WTC11 (cell line): ENCODE data around the gene MAP3K7.

Experiments
- ATF6 ChIP-seq: sonication (generic); formaldehyde crosslinking; IDR thresholded peaks from 2 replicates; pipeline ENCODE4 v1.8.1; 2023; ENCODE audit warnings: mild to moderate bottlenecking, missing genetic modification reagents
- CREB1 ChIP-seq: sonication (generic); formaldehyde crosslinking; IDR thresholded peaks from 2 replicates; pipeline ENCODE4 v1.8.0; 2023; ENCODE audit warnings: mild to moderate bottlenecking, missing genetic modification reagents
- CTCF ChIP-seq: fragments of 200-600 bp; IDR thresholded peaks from 2 replicates; pipeline ENCODE4 v1.8.0; 2022; ENCODE audit warnings: antibody characterized with exemption
- GABPB1 ChIP-seq: sonication (generic); formaldehyde crosslinking; IDR thresholded peaks from 2 replicates; pipeline ENCODE4 v1.8.1; 2023; ENCODE audit warnings: mild to moderate bottlenecking, missing genetic modification reagents
- JUN ChIP-seq: sonication (generic); formaldehyde crosslinking; IDR thresholded peaks from 2 replicates; pipeline ENCODE4 v1.8.0; 2023; ENCODE audit warnings: mild to moderate bottlenecking, missing genetic modification reagents
- RELA ChIP-seq: sonication (generic); formaldehyde crosslinking; IDR thresholded peaks from 2 replicates; pipeline ENCODE4 v1.8.1; 2022; ENCODE audit warnings: missing genetic modification reagents, mild to moderate bottlenecking, borderline replicate concordance
- TEAD1 ChIP-seq: sonication (generic); formaldehyde crosslinking; IDR thresholded peaks from 2 replicates; pipeline ENCODE4 v1.8.0; 2022; ENCODE audit warnings: mild to moderate bottlenecking, missing genetic modification reagents
- TEAD4 ChIP-seq: sonication (generic); formaldehyde crosslinking; IDR thresholded peaks from 2 replicates; pipeline ENCODE4 v1.8.0; 2022; ENCODE audit warnings: mild to moderate bottlenecking, missing genetic modification reagents

- TF ChIP-seq JUN (CRISPR knock-in tag) (no peak), CTCF (no peak), ATF6 (CRISPR knock-in tag) (no peak), GABPB1 (CRISPR knock-in tag) (no peak), CREB1 (CRISPR knock-in tag) (no peak), RELA (CRISPR knock-in tag) (no peak), TEAD1 (CRISPR knock-in tag) (no peak), TEAD4 (CRISPR knock-in tag) (no peak)
Observed at GRCh38 chr6:90484385-90484784, 102.5 kb downstream of the MAP3K7 start.
